ENCODE data around the gene CAMK1G. TPM values are rescaled to one million over a fixed set of nuclear protein-coding genes. Genes with fewer than 3 reads are reported as not detected.

CAMK1G gene
- total RNA-seq, 1 experiment from 2014 or later: 0.47 TPM

DNA sequence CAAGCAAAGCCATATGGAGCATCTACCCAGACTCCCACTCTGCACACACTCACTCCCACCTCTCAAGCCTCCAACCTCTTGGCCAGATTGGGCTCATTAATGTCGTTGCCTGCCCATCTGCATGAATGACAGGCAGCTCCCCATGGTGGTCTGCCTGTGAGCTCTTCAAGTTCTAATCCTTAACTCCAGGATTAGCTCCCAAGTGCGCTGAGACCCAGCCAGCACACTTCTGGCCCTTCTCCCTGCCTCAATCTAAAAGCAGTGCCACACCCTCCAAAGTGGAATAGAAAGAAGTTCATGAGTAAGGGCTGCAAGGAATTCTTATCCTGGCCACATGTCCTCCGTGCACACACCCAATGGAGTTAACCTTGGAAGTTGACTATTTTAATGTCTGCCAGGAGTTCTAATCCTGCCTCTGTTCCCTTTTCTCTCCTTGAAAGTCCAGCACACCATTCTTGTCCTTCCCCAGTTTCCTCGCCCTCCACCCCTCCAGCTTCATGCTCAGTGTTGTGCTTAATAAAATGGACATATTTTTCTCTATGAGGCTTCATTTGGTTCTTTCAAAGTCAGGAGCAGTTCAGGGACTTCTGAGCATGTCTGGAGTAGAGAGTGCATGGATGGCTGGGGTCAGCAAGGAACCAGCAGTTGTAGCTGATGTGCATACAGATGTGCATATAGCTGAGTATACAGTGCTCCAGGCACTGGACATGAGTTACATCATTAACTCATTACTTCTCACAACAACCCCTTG lies 30.1 kb downstream of the CAMK1G start:
- DNase-seq (ENCODE audit: low read depth): no peak
- in situ Hi-C loops (cut with HindIII; ENCODE audit: low pct_unique_long_range_greater_than_20kb, low sequenced_read_pairs): no loop called here

- no peak for DNase-seq (ENCODE audit: low read depth)
- in situ Hi-C loops (cut with HindIII; ENCODE audit: low pct_unique_long_range_greater_than_20kb, low sequenced_read_pairs): no loop called here
Measured at GRCh38 chr1:209614151-209614420, 30.6 kb downstream of the CAMK1G start.

DNA sequence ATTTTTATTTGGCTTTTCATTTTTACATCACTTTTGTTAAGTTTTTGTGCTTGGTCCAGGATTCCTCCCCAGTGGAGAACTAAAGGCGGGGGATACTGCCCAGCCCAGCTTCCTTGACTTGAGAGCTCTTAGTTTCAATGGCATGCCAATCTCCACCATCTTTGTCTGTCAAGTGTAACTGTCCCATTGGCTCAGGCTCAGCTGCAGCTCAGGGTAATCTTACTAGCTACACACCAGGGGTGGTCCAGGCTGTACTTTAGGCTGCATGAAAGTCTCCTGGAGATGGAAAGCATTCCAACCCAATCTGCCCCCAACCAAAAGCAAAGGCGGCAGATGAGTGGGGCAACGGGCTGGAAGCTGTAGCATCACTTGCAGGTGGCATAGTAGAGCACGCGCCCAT lies 31.4 kb downstream of the CAMK1G start:
- DNase-seq (ENCODE audit: low read depth): no peak
- in situ Hi-C loops (cut with HindIII; ENCODE audit: low pct_unique_long_range_greater_than_20kb, low sequenced_read_pairs): no loop called here

GRCh38 chr1:209616366-209617046 lies 33.0 kb downstream of the CAMK1G start:
- no peak for DNase-seq (ENCODE audit: low read depth)
- in situ Hi-C loops (cut with HindIII; ENCODE audit: low pct_unique_long_range_greater_than_20kb, low sequenced_read_pairs): no loop called here

- in situ Hi-C loops (cut with HindIII; ENCODE audit: low pct_unique_long_range_greater_than_20kb, low sequenced_read_pairs): no loop called here
- DNase-seq (ENCODE audit: low read depth): no peak
Measured at GRCh38 chr1:209617047-209617673, 33.6 kb downstream of the CAMK1G start.

- DNase-seq (ENCODE audit: low read depth): no peak
- in situ Hi-C loops (cut with HindIII; ENCODE audit: low pct_unique_long_range_greater_than_20kb, low sequenced_read_pairs): no loop called here
Measured at GRCh38 chr1:209617755-209618154, 34.2 kb downstream of the CAMK1G start.

GRCh38 chr1:209618291-209618690 lies 34.8 kb downstream of the CAMK1G start:
- in situ Hi-C loops (cut with HindIII; ENCODE audit: low pct_unique_long_range_greater_than_20kb, low sequenced_read_pairs): no loop called here
- no peak for DNase-seq (ENCODE audit: low read depth)

- in situ Hi-C loops (cut with HindIII; ENCODE audit: low pct_unique_long_range_greater_than_20kb, low sequenced_read_pairs): no loop called here
- DNase-seq (ENCODE audit: low read depth): no peak
Measured at GRCh38 chr1:209618756-209619420, 35.4 kb downstream of the CAMK1G start.

DNA sequence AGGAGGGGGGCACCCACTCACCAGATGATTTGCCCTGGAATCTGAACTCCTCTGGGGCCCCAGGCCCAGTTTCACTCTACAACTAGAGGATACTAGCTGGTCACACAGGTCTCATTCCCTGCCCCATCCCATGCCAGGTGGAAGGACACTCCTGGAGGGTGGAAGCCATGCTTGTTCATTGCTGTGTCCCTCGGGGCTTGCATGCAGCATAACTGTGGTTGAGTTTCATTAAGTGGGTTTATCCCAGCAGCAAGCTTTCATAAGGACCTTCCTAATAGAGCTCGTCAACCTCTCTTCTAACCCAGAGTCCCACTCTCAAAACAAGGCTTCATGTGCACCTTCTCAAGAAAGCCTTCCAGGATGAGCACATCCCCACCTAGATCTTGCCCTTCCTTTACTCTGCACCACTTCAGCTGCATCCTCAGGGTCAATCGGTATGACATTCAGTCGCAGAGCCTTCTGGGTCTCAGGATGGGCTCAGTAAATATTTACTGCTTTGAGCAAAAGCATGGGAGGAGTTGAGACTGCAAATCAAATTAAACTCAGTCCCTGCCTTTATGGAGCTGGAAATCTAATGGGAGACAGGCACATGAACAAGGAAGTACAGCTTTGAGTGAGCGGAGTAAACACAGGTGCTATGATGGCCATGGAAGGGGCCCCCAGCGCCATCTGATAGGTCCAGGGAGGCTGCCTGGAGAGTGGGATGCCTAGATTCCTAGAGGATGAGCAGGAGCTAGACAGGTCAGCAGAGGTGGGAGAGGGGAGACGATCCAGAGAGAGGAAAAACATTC lies 36.4 kb downstream of the CAMK1G start:
- DNase-seq (ENCODE audit: low read depth): no peak
- in situ Hi-C loops (cut with HindIII; ENCODE audit: low pct_unique_long_range_greater_than_20kb, low sequenced_read_pairs): no loop called here

- in situ Hi-C loops (cut with HindIII; ENCODE audit: low pct_unique_long_range_greater_than_20kb, low sequenced_read_pairs): no loop called here
- no peak for DNase-seq (ENCODE audit: low read depth)
Measured at GRCh38 chr1:209620487-209620884, 37.0 kb downstream of the CAMK1G start.

- in situ Hi-C loops (cut with HindIII; ENCODE audit: low pct_unique_long_range_greater_than_20kb, low sequenced_read_pairs): no loop called here
- no peak for DNase-seq (ENCODE audit: low read depth)
Measured at GRCh38 chr1:209621286-209621685, 37.8 kb downstream of the CAMK1G start.

DNA sequence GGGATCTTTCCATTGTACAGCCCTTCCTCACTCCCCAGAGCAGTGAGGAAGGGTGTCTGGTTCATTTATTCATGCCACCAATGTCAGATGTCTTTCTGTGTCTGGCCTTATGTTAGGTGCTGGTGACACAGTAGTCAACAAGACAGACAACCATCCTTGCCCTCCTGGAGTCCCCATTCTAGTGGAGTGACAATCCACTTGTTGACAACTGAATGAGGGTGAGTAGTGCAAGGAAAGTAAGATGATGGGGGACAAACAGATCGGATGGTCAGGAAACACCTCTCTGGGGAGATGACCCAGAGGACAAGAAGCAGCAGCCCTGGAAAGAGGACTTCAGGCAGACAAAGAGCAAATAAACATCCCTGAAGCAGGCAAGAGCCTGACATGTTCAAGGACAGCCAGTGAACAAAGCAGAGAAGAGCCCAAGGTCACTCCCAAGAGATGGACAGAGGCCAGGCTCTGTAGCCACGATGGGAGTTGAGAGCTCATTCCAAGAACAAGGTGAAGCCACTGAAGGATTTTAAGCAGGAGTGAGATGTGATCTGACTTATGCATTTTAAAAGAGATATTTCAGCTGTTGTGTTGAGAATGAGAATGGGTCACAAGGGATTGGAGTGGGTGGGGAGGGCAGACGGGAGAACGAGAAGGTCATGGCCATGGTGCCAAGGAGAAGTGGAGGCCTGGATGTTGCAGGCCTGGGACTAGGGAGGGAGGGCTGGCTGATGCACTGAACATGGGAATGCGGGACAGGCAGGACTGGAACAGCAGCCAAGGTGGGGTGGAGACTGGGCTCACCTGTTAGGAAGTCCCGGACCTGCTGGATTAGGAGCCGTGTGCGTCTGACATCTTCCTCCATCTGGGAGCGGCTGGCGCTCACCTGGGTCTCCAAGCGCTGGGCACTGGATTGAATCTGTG lies 38.5 kb downstream of the CAMK1G start:
- no peak for DNase-seq (ENCODE audit: low read depth)
- in situ Hi-C loops (cut with HindIII; ENCODE audit: low pct_unique_long_range_greater_than_20kb, low sequenced_read_pairs): no loop called here

DNA sequence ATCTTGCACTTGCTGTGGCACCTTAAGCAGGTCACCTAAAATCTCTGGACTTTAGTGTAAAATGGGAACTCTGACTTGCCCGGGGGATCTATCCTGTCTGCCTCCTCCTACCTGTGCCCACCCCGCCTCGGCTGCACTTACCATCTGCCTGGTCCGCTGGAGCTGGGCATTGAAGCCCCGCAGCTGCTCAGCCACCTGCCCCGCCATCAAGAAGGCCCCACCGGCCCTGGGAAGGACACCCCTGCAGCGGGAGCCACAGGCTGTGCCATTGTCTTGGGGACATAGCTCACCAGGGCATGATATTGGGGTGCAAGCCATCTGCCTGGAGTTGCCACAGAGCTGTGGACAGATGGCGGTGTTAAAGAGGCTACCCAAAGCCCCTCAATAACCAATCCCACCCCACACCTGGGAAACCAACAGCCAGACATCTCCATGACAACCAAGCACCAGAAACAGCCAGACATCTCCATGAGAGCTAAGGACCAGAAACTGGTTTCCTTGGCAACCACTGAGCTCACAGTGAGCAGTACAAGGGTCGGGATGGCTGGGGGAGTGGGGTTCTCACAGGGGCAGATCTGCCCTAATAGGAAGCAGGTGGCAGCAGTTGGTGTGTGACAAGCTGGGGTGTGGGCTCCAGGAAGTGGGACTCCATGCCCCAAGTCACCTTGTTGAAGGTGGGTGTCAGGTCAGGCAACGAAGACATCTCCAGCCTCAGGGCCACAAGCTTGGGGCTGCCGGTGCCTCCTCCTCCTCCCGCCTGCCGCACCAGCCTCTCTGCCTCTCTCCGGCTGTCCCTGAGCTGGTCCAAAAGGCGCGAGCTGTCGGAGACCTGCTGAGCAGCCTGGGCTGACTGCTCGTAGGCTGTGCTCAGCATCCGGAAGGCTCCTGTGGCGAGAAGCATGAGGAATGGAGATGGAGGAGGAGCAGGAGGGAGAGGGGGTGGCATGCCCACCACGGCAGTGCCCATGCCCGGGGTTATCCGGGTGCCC lies 39.6 kb downstream of the CAMK1G start:
- no peak for DNase-seq (ENCODE audit: low read depth)
- in situ Hi-C loops (cut with HindIII; ENCODE audit: low pct_unique_long_range_greater_than_20kb, low sequenced_read_pairs): no loop called here

GRCh38 chr1:209624558-209625549 lies 41.3 kb downstream of the CAMK1G start:
- peak; percentile 5 for DNase-seq (ENCODE audit: low read depth)
- in situ Hi-C loops (cut with HindIII; ENCODE audit: low pct_unique_long_range_greater_than_20kb, low sequenced_read_pairs): no loop called here

- no peak for DNase-seq (ENCODE audit: low read depth)
- in situ Hi-C loops (cut with HindIII; ENCODE audit: low pct_unique_long_range_greater_than_20kb, low sequenced_read_pairs): no loop called here
Measured at GRCh38 chr1:209625791-209626285, 42.3 kb downstream of the CAMK1G start.
